ENCODE results near the gene PARP1.

- no peak for TF ChIP-seq CTCF (IDR thresholded peaks at IDR 0.05 in 2 of 3, conservative IDR thresholded peaks at IDR 0.05 in 1 of 3; ENCODE audit: borderline replicate concordance in 1 of 3, insufficient read depth in 1 of 3, low read depth in 2 of 3, low read length in 2 of 3)
- no peak for TF ChIP-seq EZH2 (IDR thresholded peaks at IDR 0.05)
- TF ChIP-seq FOSL1 (IDR thresholded peaks at IDR 0.05; ENCODE audit: low read depth), result no peak
- TF ChIP-seq ELF1 (IDR thresholded peaks at IDR 0.05; ENCODE audit: borderline replicate concordance, low read depth), result no peak
- no peak for TF ChIP-seq POLR2A (IDR thresholded peaks at IDR 0.05; ENCODE audit: borderline replicate concordance, extremely low read depth, insufficient read depth, insufficient read length)
- no peak for TF ChIP-seq CBX3 (IDR thresholded peaks at IDR 0.05; ENCODE audit: low read depth)
These were observed 52.9 kb downstream of the PARP1 start for GRCh38 chr1:226355016-226355415.

Measured in HCT116 (cell line).